ENCODE data around the gene ADCYAP1R1.

GRCh38 chr7:31125171-31125570 lies 73.1 kb downstream of the ADCYAP1R1 start:
- TF ChIP-seq, protein P1, sequence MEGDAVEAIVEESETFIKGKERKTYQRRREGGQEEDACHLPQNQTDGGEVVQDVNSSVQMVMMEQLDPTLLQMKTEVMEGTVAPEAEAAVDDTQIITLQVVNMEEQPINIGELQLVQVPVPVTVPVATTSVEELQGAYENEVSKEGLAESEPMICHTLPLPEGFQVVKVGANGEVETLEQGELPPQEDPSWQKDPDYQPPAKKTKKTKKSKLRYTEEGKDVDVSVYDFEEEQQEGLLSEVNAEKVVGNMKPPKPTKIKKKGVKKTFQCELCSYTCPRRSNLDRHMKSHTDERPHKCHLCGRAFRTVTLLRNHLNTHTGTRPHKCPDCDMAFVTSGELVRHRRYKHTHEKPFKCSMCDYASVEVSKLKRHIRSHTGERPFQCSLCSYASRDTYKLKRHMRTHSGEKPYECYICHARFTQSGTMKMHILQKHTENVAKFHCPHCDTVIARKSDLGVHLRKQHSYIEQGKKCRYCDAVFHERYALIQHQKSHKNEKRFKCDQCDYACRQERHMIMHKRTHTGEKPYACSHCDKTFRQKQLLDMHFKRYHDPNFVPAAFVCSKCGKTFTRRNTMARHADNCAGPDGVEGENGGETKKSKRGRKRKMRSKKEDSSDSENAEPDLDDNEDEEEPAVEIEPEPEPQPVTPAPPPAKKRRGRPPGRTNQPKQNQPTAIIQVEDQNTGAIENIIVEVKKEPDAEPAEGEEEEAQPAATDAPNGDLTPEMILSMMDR (IDR thresholded peaks at IDR 0.05): no peak
- TF ChIP-seq POLR2A (IDR thresholded peaks at IDR 0.05): no peak
